Endothelial cell (in vitro differentiated cells): ENCODE results near the gene COG5. TPM values are rescaled to one million over a fixed set of nuclear protein-coding genes. Genes with fewer than 3 reads are reported as not detected.

ENCODE experiments used
- DNase-seq: peaks from one replicate; pipeline ENCODE4 v3.0.0; 2021; ENCODE audit warnings: low spot score
- H3K27ac Mint-ChIP-seq: one replicate; pipeline ENCODE4 v1.8.0; 2021; ENCODE audit warnings: mixed read lengths, inconsistent platforms; ENCODE audit not compliant: unreplicated experiment
- H3K27me3 Mint-ChIP-seq: one replicate; pipeline ENCODE4 v1.8.0; 2021; ENCODE audit warnings: mild to moderate bottlenecking, moderate library complexity, mixed read lengths, inconsistent platforms; ENCODE audit not compliant: unreplicated experiment
- H3K36me3 Mint-ChIP-seq: one replicate; pipeline ENCODE4 v1.8.0; 2021; ENCODE audit warnings: mild to moderate bottlenecking, low read depth, mixed read lengths, inconsistent platforms; ENCODE audit not compliant: unreplicated experiment
- H3K4me1 Mint-ChIP-seq: one replicate; pipeline ENCODE4 v1.8.0; 2021; ENCODE audit warnings: mild to moderate bottlenecking, mixed read lengths, inconsistent platforms; ENCODE audit not compliant: unreplicated experiment
- H3K4me3 Mint-ChIP-seq: one replicate; pipeline ENCODE4 v1.8.0; 2021; ENCODE audit warnings: mild to moderate bottlenecking, mixed read lengths, inconsistent platforms; ENCODE audit not compliant: unreplicated experiment
- H3K9me3 Mint-ChIP-seq: one replicate; pipeline ENCODE4 v1.8.0; 2021; ENCODE audit warnings: mixed read lengths, inconsistent platforms; ENCODE audit not compliant: unreplicated experiment
- CTCF ChIP-seq: fragments of 200-600 bp; sonication (generic); IDR thresholded peaks from one replicate; pipeline ENCODE4 v1.5.0; 2021; ENCODE audit warnings: antibody characterized with exemption; ENCODE audit not compliant: unreplicated experiment
- total RNA-seq: library from RNA; stranded (reverse); fragmentation: NEBNext Ultra II Directional; extraction: Animal tissue kit (Norgen Biotek cat#: 25700); gene quantifications from one replicate; pipeline ENCODE4 v1.2.1, GENCODE V29; 2021; ENCODE audit not compliant: unreplicated experiment

The COG5 gene
- total RNA-seq, 1 donor from 2014 or later = 26.7 TPM

GRCh38 chr7:107530751-107531150 is 33.0 kb downstream of the COG5 start:
- Mint-ChIP-seq H3K27ac (no peak overlapping the region), H3K4me1 (peaks cover 2% of the 10 kb centered on the region), H3K4me3 (no peak overlapping the region), H3K9me3 (no peaks in the 10 kb centered on the region), H3K36me3 (peaks cover 21% of the 10 kb centered on the region), H3K27me3 (no peaks in the 10 kb centered on the region)
- no peak for DNase-seq
- no peak for TF ChIP-seq CTCF

- no peak overlapping the region for H3K4me3 Mint-ChIP-seq
Measured at GRCh38 chr7:107528461-107528860, 35.3 kb downstream of the COG5 start.

GRCh38 chr7:107527196-107527595 is 36.5 kb downstream of the COG5 start:
- no peaks in the 10 kb centered on the region for H3K9me3 Mint-ChIP-seq
- no peak for TF ChIP-seq CTCF
- H3K27me3 Mint-ChIP-seq = no peaks in the 10 kb centered on the region
- H3K27ac Mint-ChIP-seq = no peak overlapping the region
- DNase-seq = no peak
- H3K4me1 Mint-ChIP-seq = peaks cover 2% of the 10 kb centered on the region
- no peak overlapping the region for H3K4me3 Mint-ChIP-seq
- peaks cover 5% of the 10 kb centered on the region for H3K36me3 Mint-ChIP-seq

More at GRCh38 chr7:107528461-107528860, 35.3 kb downstream of the COG5 start:
- Mint-ChIP-seq H3K36me3 (peaks cover 2% of the 10 kb centered on the region), H3K9me3 (no peaks in the 10 kb centered on the region), H3K27ac (no peak overlapping the region), H3K27me3 (no peaks in the 10 kb centered on the region), H3K4me1 (peaks cover 2% of the 10 kb centered on the region)
- no peak for TF ChIP-seq CTCF
- DNase-seq = no peak

GRCh38 chr7:107526672-107527071 is 37.0 kb downstream of the COG5 start:
- H3K9me3 Mint-ChIP-seq = no peaks in the 10 kb centered on the region
- no peak for DNase-seq
- H3K4me3 Mint-ChIP-seq = no peak overlapping the region
- peaks cover 2% of the 10 kb centered on the region for H3K4me1 Mint-ChIP-seq
- no peak for TF ChIP-seq CTCF
- no peaks in the 10 kb centered on the region for H3K27me3 Mint-ChIP-seq
- no peak overlapping the region for H3K27ac Mint-ChIP-seq
- peaks cover 8% of the 10 kb centered on the region for H3K36me3 Mint-ChIP-seq

- DNase-seq = no peak
- TF ChIP-seq CTCF = no peak
- no peaks in the 10 kb centered on the region for H3K27me3 Mint-ChIP-seq
- H3K9me3 Mint-ChIP-seq = no peaks in the 10 kb centered on the region
- H3K4me1 Mint-ChIP-seq = no peaks in the 10 kb centered on the region
- H3K36me3 Mint-ChIP-seq = peaks cover 23% of the 10 kb centered on the region
- no peak overlapping the region for H3K4me3 Mint-ChIP-seq
- H3K27ac Mint-ChIP-seq = no peak overlapping the region
Measured at GRCh38 chr7:107506674-107507339, 56.9 kb downstream of the COG5 start.
